Colonic mucosa (tissue), 4 donors: ENCODE measurements around the gene ATXN2L. TPM values are rescaled to one million over a fixed set of nuclear protein-coding genes. Genes with fewer than 3 reads are reported as not detected.
"Not testable (repeated sequence)": the region's sequence is repeated elsewhere in the genome, so short reads cannot be mapped to it uniquely, and the experiment has no call there.

Experiments
- DNase-seq: peaks from one replicate; pipeline ENCODE4 v3.0.0-alpha.2; 2020
- H3K27ac ChIP-seq: fragments of 200-600 bp; one replicate; pipeline ENCODE4 v1.8.0; 2021
- H3K27me3 ChIP-seq: fragments of 200-600 bp; one replicate; pipeline ENCODE4 v1.8.0; 2021
- H3K36me3 ChIP-seq: fragments of 200-600 bp; one replicate; pipeline ENCODE4 v1.8.0; 2021
- H3K4me1 ChIP-seq: fragments of 200-600 bp; one replicate; pipeline ENCODE4 v1.8.0; 2021; ENCODE audit warnings: mild to moderate bottlenecking
- H3K4me3 ChIP-seq: fragments of 200-600 bp; one replicate; pipeline ENCODE4 v1.8.0; 2021
- H3K9ac ChIP-seq, 2 donors: one replicate each; pipeline ENCODE4 v1.7.0; 2013; ENCODE audit warnings: control low read depth in 2 of 2, low read depth in 2 of 2, low read length in 2 of 2
- H3K9me3 ChIP-seq: fragments of 200-600 bp; one replicate; pipeline ENCODE4 v1.8.0; 2021
- intact Hi-C: fragments of 100-400 bp; cut with DNase I; formaldehyde crosslinking; loops from one replicate; pipeline ENCODE4 v1.14.1; 2022
- total RNA-seq, 2 donors: library from RNA; stranded (reverse); fragmentation: NEBNext Ultra II Directional in 1 of 2; extraction: Animal tissue kit (Norgen Biotek cat#: 25700) in 1 of 2; gene quantifications; one replicate each; pipeline ENCODE4 v1.2.1, GENCODE V29; 2021
- TF ChIP-seq, protein P1 (sequence below): fragments of 200-600 bp; IDR thresholded peaks from one replicate; pipeline ENCODE4 v1.8.0; 2022; ENCODE audit warnings: antibody characterized with exemption, mild to moderate bottlenecking
- donor health status: healthy.
- donor health status: DM: no; HTN: no; CAD: no.
- donor health status: DM: no; HTN: no; CAD: no.

The ATXN2L gene
- total RNA-seq, 2 donors from 2014 or later, result 85.3 to 134 TPM

DNA sequence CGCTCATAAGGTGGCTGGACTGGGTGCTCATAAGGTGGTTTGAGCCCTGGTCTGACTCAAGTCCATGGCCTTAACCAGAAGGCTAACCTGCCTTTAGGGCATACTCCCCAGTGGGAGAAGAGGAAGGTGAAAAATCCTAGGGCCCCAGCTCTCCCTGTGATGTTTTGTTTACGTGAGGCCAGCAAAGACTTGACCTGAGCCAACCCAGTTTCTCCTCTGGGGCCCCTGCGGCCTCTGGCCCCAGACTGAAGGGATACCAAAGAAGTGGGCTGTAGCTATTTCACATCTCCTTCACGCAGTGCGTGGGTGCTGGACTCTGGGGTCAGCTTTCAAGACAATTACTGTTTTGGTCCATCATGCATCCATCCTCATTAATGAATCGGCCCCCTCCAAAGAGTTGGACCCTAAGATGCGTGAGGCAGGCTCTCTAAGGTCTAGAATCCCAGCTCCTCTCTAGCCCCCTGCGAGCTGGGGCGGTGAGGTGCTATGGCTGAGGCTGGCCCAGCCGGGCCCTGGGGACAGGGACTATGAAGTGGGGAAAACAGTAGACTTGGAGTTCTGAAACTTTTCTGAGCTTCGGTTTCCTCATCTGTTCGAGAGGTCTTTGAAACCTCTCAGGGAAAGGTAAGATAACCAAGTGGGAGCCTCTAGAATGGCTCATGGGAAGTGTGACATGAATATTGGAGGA, 42.3 kb downstream of the ATXN2L start:
- H3K27me3 ChIP-seq, result no peaks in the 10 kb centered on the region
- DNase-seq, result no peak
- H3K4me1 ChIP-seq, result peaks cover 5% of the 10 kb centered on the region
- intact Hi-C loops, result no loop called here
- H3K27ac ChIP-seq, result peak overlapping the region; percentile 98
- H3K9ac ChIP-seq, result peak overlapping the region in 1 of 2 donors; percentile 98
- TF ChIP-seq, protein P1, sequence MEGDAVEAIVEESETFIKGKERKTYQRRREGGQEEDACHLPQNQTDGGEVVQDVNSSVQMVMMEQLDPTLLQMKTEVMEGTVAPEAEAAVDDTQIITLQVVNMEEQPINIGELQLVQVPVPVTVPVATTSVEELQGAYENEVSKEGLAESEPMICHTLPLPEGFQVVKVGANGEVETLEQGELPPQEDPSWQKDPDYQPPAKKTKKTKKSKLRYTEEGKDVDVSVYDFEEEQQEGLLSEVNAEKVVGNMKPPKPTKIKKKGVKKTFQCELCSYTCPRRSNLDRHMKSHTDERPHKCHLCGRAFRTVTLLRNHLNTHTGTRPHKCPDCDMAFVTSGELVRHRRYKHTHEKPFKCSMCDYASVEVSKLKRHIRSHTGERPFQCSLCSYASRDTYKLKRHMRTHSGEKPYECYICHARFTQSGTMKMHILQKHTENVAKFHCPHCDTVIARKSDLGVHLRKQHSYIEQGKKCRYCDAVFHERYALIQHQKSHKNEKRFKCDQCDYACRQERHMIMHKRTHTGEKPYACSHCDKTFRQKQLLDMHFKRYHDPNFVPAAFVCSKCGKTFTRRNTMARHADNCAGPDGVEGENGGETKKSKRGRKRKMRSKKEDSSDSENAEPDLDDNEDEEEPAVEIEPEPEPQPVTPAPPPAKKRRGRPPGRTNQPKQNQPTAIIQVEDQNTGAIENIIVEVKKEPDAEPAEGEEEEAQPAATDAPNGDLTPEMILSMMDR, result no peak
- H3K9me3 ChIP-seq, result no peaks in the 10 kb centered on the region
- peaks cover 11% of the 10 kb centered on the region for H3K36me3 ChIP-seq
- H3K4me3 ChIP-seq, result no peak overlapping the region

DNA sequence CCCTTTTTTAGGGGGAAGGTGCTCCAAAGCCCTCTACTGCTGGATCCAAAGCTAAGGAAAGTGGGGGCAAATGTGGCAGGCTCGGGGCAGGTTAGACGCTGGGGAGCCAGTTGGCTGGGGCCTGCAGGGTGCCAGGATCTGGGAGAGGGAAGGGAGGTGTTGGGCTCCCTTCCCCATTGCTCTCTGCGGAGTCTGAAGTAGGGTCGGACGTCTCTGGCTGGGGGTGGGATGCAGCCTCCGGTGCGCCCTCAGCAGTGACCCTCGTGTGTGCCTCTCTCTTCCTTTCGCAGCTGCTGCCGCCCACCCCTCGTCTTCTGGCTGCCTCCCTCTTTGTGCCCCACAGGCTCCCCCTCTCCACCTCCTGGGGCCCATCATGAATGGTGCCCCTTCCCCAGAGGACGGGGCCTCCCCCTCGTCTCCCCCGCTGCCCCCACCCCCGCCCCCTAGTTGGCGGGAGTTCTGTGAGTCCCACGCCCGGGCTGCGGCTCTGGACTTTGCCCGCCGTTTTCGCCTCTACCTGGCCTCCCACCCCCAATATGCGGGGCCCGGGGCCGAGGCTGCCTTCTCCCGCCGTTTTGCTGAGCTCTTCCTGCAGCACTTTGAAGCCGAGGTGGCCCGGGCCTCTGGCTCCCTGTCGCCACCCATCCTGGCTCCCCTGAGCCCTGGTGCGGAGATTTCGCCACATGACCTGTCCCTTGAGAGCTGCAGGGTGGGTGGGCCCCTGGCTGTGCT, 43.1 kb downstream of the ATXN2L start:
- Histone ChIP-seq H3K9me3 (no peaks in the 10 kb centered on the region), H3K4me1 (peaks cover 5% of the 10 kb centered on the region), H3K27ac (no peak overlapping the region), H3K4me3 (no peak overlapping the region), H3K9ac (peak overlapping the region in 1 of 2 donors; percentile 98), H3K27me3 (no peaks in the 10 kb centered on the region), H3K36me3 (peaks cover 11% of the 10 kb centered on the region)
- TF ChIP-seq, protein P1, result no peak
- intact Hi-C loops, result no loop called here
- DNase-seq, result no peak

DNA sequence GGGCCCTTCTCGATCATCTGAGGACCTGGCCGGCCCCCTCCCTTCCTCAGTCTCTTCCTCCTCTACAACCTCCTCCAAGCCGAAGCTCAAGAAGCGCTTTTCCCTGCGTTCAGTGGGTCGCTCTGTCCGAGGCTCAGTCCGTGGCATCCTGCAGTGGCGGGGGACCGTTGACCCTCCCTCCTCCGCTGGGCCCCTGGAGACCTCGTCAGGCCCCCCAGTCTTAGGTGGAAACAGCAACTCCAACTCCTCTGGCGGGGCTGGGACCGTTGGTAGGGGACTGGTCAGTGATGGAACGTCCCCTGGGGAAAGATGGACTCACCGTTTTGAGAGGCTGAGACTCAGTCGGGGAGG, 43.6 kb downstream of the ATXN2L start:
- peaks cover 11% of the 10 kb centered on the region for H3K36me3 ChIP-seq
- H3K9me3 ChIP-seq, result no peaks in the 10 kb centered on the region
- no peak overlapping the region for H3K9ac ChIP-seq
- H3K4me1 ChIP-seq, result peaks cover 5% of the 10 kb centered on the region
- no peak overlapping the region for H3K4me3 ChIP-seq
- H3K27ac ChIP-seq, result no peak overlapping the region
- intact Hi-C loops, result no loop called here
- TF ChIP-seq, protein P1, result no peak
- H3K27me3 ChIP-seq, result no peaks in the 10 kb centered on the region
- DNase-seq, result no peak

DNA sequence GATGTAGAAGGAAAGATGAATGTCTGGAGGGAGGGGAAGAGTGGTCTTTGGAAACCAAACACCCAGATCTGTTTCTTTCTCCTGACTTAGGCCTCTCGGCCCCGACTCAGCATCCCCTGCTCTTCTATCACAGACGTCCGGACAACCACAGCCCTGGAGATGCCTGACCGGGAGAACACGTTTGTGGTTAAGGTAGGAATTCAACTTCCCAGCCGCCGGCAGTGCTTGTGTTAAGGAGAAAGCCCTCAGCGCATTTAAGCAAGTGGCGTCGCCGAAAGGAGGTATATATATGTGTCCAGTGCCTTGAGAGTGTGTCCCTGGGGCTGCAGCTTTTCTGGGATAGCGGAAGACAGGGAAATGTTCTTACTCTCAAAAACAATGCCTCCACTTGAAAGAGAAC, 44.4 kb downstream of the ATXN2L start:
- Histone ChIP-seq H3K36me3 (peaks cover 11% of the 10 kb centered on the region), H3K4me3 (no peak overlapping the region), H3K4me1 (peaks cover 5% of the 10 kb centered on the region), H3K27ac (no peak overlapping the region), H3K9ac (no peak overlapping the region), H3K9me3 (no peaks in the 10 kb centered on the region), H3K27me3 (no peaks in the 10 kb centered on the region)
- DNase-seq, result no peak
- intact Hi-C loops, result no loop called here
- TF ChIP-seq, protein P1, result no peak

DNA sequence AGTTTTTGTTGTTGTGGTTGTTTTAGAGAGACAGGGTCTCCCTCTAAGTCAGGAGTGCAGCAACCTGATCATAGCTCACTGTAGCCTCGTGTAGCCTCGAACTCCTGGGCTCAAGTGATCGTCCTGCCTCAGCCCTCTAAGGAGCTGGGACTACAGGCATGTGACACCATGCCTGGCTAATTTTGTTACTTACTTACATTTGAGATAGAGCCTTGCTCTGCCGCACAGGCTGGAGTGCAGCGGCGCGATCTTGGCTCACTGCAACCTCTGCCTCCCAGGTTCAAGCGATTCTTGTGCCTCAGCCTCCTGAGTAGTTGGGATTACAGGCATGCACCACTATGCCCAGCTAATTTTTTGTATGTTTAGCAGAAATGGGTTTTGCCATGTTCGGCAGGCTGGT, 44.8 kb downstream of the ATXN2L start:
- H3K4me1 ChIP-seq, intact Hi-C loops, DNase-seq, H3K9ac ChIP-seq, H3K4me3 ChIP-seq, H3K27me3 ChIP-seq, H3K27ac ChIP-seq, H3K9me3 ChIP-seq: not testable (repeated sequence)
- H3K36me3 ChIP-seq, result peaks cover 11% of the 10 kb centered on the region

DNA sequence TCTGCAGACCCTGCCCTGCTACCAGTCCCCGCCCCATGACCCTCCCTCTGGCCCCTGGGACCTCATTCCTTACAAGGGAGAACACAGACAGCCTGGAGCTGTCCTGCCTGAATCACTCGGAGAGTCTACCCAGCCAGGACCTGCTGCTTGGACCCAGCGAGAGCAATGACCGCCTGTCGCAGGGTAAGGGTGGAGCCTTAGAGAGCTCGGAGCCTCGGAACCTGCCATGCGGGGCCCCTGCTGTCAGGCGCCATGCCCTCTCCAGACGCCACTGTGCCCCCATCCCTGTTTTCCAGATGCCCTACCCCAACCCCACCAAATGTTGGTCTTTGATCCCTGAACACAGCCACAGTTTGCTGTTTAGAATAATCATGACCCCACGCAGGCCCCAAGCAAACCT, 46.4 kb downstream of the ATXN2L start:
- H3K27ac ChIP-seq, result no peak overlapping the region
- H3K27me3 ChIP-seq, result no peaks in the 10 kb centered on the region
- H3K36me3 ChIP-seq, result peaks cover 11% of the 10 kb centered on the region
- no peak overlapping the region for H3K4me3 ChIP-seq
- H3K9me3 ChIP-seq, result no peaks in the 10 kb centered on the region
- no peak for DNase-seq
- no peak overlapping the region for H3K9ac ChIP-seq
- peaks cover 5% of the 10 kb centered on the region for H3K4me1 ChIP-seq
- intact Hi-C loops, result no loop called here
- TF ChIP-seq, protein P1, result no peak
